Panc1 (cell line): Measurements from ENCODE around the gene ERBB3. TPM values are rescaled to one million over a fixed set of nuclear protein-coding genes. Genes with fewer than 3 reads are reported as not detected.

ENCODE experiments used
- ATAC-seq: fragments of 200-7000 bp; cut with Tn5 transposase; 2 replicates; pipeline ENCODE4 v1.9.1; 2020; ENCODE audit warnings: mild to moderate bottlenecking, moderate library complexity
- BruUV-seq: library from RNA; stranded (reverse); fragments of 400-500 nt; replicated peaks from 2 replicates; lab custom pipeline; 2021; lab: Mats Ljungman, UMichigan
- CTCF ChIA-PET: fragments of 300-600 bp; sonication (Branson Sonifier 250); formaldehyde crosslinking; loops from one replicate; lab custom pipeline; 2022; ENCODE audit warnings: antibody characterized with exemption; lab: Charles Lee
- POLR2A ChIA-PET: fragments of 300-600 bp; sonication (Branson Sonifier 250); formaldehyde crosslinking; loops from one replicate; lab custom pipeline; 2022; ENCODE audit warnings: antibody characterized with exemption; lab: Charles Lee
- DNase-seq: peaks from one replicate; pipeline ENCODE4 v3.0.0-alpha.2; 2010; ENCODE audit warnings: low read depth, low spot score
- H3K27ac ChIP-seq: 2 replicates; pipeline ENCODE4 v1.5.1; 2011; ENCODE audit warnings: mild to moderate bottlenecking, low read length, inconsistent platforms
- H3K27me3 ChIP-seq: fragments of 200-500 bp; sonication (Bioruptor generic); 2 replicates; pipeline ENCODE4 v1.6.0; 2014; ENCODE audit warnings: low read length, inconsistent platforms; ENCODE audit not compliant: control insufficient read depth, insufficient read depth
- H3K36me3 ChIP-seq: fragments of 200-500 bp; sonication (Bioruptor generic); 2 replicates; pipeline ENCODE4 v1.5.1; 2014; ENCODE audit warnings: inconsistent platforms, mild to moderate bottlenecking, low read length, moderate library complexity; ENCODE audit not compliant: control insufficient read depth, insufficient read depth
- H3K4me1 ChIP-seq: 2 replicates; pipeline ENCODE4 v1.5.1; 2011; ENCODE audit warnings: inconsistent platforms, mild to moderate bottlenecking, low read length, moderate library complexity; ENCODE audit not compliant: control insufficient read depth, insufficient read depth
- H3K4me3 ChIP-seq, 2 experiments: 2 replicates each; pipeline ENCODE4 v1.5.1; 2011 to 2012; ENCODE audit warnings: low read depth in 2 of 2, low read length in 2 of 2, mild to moderate bottlenecking in 2 of 2, inconsistent platforms in 1 of 2, moderate library complexity in 1 of 2
- H3K9me3 ChIP-seq: fragments of 200-500 bp; sonication (Bioruptor generic); 2 replicates; pipeline ENCODE4 v1.5.1; 2014; ENCODE audit warnings: low read depth, mild to moderate bottlenecking, inconsistent platforms, low read length, moderate library complexity; ENCODE audit not compliant: control insufficient read depth, insufficient read depth
- POLR2AphosphoS5 ChIP-seq: IDR thresholded peaks from 2 replicates; pipeline ENCODE4 v1.6.1; 2012; ENCODE audit warnings: mild to moderate bottlenecking, low read depth, low read length, moderate library complexity
- SIN3A ChIP-seq: IDR thresholded peaks from 2 replicates; pipeline ENCODE4 v1.6.1; 2012; ENCODE audit warnings: low read depth, mild to moderate bottlenecking, low read length, moderate library complexity, borderline replicate concordance; ENCODE audit not compliant: insufficient read depth
- TCF7L2 ChIP-seq: IDR thresholded peaks from 2 replicates; pipeline ENCODE4 v1.6.1; 2011; ENCODE audit warnings: mild to moderate bottlenecking, low read depth, low read length, inconsistent platforms
- in situ Hi-C: cut with HindIII; loops from 2 replicates; pipeline ENCODE4 v1.10.0; 2016; ENCODE audit warnings: low sequenced_read_pairs, low pct_unique_long_range_greater_than_20kb
- intact Hi-C: fragments of 100-400 bp; cut with micrococcal nuclease; formaldehyde crosslinking; loops from one replicate; pipeline ENCODE4 v1.10.0; 2022; ENCODE audit not compliant: unreplicated experiment
- total RNA-seq: library from RNA; stranded (reverse); gene quantifications from one replicate; pipeline ENCODE4 v1.2.1, GENCODE V29; 2021; ENCODE audit not compliant: unreplicated experiment
- TF ChIP-seq, protein P1 (sequence below), 2 experiments: IDR thresholded peaks; 2 replicates each; pipeline ENCODE4 v1.6.1; 2011 to 2012; ENCODE audit warnings: low read depth in 2 of 2, control low read depth in 1 of 2, low read length in 1 of 2, mild to moderate bottlenecking in 1 of 2, moderate library complexity in 1 of 2; ENCODE audit not compliant: insufficient read depth in 1 of 2
- TF ChIP-seq, protein P2 (sequence below): fragments of 450-650 bp; IDR thresholded peaks from 2 replicates; pipeline ENCODE4 v1.5.1; 2017; ENCODE audit warnings: mild to moderate bottlenecking

ERBB3 gene
- total RNA-seq, 1 experiment from 2014 or later, result 0.90 TPM

DNA sequence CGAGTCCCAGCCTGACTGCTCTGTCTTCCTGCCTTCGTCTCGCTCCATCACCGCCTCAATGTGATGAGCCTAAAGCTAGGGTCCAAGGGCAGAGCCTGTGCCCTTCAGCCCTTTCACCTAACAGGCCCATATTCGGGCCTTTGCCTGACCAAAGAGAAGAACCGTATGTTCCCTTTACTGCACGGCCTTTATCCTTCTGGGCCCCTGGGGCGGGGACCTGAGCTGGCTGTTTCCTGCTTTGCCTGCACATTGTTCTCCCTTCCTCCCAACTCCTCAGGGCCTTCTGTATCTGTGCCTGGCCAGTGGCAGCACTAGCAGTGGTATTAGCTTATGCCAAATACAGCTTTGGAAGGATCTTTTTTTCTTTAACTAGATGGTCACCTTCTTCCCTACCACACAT, 63.9 kb downstream of the ERBB3 start:
- in situ Hi-C loops (no loop called here), intact Hi-C loops (no loop called here)
- H3K4me3 ChIP-seq, result no peak overlapping the region
- no peak overlapping the region for H3K27ac ChIP-seq
- peaks cover 12% of the 10 kb centered on the region for H3K36me3 ChIP-seq
- no peaks in the 10 kb centered on the region for H3K27me3 ChIP-seq
- peaks cover 4% of the 10 kb centered on the region; the same call in 1 of the 2 replicates for H3K4me1 ChIP-seq
- no peaks in the 10 kb centered on the region for H3K9me3 ChIP-seq
- BruUV-seq, result no TSS peak
- ChIA-PET POLR2A (no interaction called here), CTCF (interaction anchor here (1.2 kb wide), 1 partner anchor 16 kb away, joined by 3 read pairs; the partner anchor contains the start of gene ESYT1)
- TF ChIP-seq SIN3A (no peak), POLR2AphosphoS5 (no peak), TCF7L2 (no peak)
- TF ChIP-seq, protein P1, sequence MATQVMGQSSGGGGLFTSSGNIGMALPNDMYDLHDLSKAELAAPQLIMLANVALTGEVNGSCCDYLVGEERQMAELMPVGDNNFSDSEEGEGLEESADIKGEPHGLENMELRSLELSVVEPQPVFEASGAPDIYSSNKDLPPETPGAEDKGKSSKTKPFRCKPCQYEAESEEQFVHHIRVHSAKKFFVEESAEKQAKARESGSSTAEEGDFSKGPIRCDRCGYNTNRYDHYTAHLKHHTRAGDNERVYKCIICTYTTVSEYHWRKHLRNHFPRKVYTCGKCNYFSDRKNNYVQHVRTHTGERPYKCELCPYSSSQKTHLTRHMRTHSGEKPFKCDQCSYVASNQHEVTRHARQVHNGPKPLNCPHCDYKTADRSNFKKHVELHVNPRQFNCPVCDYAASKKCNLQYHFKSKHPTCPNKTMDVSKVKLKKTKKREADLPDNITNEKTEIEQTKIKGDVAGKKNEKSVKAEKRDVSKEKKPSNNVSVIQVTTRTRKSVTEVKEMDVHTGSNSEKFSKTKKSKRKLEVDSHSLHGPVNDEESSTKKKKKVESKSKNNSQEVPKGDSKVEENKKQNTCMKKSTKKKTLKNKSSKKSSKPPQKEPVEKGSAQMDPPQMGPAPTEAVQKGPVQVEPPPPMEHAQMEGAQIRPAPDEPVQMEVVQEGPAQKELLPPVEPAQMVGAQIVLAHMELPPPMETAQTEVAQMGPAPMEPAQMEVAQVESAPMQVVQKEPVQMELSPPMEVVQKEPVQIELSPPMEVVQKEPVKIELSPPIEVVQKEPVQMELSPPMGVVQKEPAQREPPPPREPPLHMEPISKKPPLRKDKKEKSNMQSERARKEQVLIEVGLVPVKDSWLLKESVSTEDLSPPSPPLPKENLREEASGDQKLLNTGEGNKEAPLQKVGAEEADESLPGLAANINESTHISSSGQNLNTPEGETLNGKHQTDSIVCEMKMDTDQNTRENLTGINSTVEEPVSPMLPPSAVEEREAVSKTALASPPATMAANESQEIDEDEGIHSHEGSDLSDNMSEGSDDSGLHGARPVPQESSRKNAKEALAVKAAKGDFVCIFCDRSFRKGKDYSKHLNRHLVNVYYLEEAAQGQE (IDR thresholded peaks at IDR 0.05; ENCODE audit: insufficient read depth in 1 of 2, low read depth in 2 of 2, low read length in 1 of 2), result no peak
- TF ChIP-seq, protein P2, sequence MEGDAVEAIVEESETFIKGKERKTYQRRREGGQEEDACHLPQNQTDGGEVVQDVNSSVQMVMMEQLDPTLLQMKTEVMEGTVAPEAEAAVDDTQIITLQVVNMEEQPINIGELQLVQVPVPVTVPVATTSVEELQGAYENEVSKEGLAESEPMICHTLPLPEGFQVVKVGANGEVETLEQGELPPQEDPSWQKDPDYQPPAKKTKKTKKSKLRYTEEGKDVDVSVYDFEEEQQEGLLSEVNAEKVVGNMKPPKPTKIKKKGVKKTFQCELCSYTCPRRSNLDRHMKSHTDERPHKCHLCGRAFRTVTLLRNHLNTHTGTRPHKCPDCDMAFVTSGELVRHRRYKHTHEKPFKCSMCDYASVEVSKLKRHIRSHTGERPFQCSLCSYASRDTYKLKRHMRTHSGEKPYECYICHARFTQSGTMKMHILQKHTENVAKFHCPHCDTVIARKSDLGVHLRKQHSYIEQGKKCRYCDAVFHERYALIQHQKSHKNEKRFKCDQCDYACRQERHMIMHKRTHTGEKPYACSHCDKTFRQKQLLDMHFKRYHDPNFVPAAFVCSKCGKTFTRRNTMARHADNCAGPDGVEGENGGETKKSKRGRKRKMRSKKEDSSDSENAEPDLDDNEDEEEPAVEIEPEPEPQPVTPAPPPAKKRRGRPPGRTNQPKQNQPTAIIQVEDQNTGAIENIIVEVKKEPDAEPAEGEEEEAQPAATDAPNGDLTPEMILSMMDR, result no peak
- DNase-seq (no peak), ATAC-seq (no peak)

DNA sequence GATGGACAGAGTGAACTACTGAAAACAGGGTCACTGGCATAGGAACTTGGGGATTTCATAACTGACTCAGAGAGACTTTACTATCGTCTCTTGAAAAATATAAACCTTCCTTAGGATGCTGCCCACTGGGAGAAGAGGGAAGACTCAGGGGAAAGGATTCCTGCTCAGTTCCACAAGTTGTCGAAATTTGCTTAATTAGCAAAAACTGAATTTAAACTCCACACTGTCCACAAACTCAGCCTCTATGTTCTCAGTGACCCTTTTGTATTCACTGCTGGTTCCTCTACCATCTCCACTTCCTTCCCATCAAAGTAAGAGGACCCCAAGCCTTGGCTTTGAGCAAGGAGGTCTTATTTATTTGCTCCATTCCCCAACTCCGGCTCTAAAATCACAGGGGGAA, 65.3 kb downstream of the ERBB3 start:
- CTCF ChIA-PET, result no interaction called here
- BruUV-seq, result no TSS peak
- no peaks in the 10 kb centered on the region for H3K27me3 ChIP-seq
- ATAC-seq (no peak), DNase-seq (no peak)
- H3K4me1 ChIP-seq, result peaks cover 4% of the 10 kb centered on the region; the same call in 1 of the 2 replicates
- TF ChIP-seq, protein P2, result no peak
- TF ChIP-seq POLR2AphosphoS5 (no peak), TCF7L2 (no peak), SIN3A (no peak)
- TF ChIP-seq, protein P1 (IDR thresholded peaks at IDR 0.05; ENCODE audit: insufficient read depth in 1 of 2, low read depth in 2 of 2, low read length in 1 of 2), result no peak
- H3K36me3 ChIP-seq, result peaks cover 12% of the 10 kb centered on the region
- no peaks in the 10 kb centered on the region for H3K9me3 ChIP-seq
- no peak overlapping the region for H3K27ac ChIP-seq
- no peak overlapping the region for H3K4me3 ChIP-seq
- intact Hi-C loops (no loop called here), in situ Hi-C loops (no loop called here)
- POLR2A ChIA-PET, result no interaction called here
